ENCODE results near the gene RECK.

DNA sequence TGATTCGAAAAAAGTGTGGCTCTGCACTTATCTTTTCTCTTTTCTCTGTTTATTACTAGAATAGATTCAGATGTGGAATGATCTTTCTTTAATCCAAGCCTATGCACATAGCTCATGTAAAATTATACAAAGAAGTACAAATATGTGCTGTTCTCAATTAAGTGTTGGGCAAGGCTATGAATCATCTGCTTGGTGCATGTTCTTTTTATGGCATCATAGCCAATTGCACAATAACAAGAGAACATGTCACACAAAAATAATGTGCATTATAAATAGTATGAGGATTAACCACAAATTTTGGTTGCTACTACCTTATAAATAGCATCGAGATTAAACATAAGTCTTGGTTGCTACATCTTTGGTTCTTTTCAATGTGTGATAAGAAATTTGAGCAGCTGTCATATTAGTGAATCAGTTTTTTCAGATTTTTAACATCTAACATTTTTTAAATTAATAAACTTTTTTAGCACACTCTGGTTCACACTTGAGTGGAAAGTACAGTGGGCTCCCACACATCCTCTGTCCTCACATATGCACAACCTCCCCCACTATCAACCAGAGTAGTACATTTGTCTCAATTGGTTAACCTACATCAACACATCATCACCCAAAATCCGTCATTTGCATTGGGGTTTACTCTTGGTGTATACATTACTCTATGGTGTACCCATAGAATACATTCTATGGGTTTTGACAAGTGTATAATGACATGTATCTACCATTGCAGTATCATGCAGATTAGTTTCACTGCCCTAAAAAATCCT lies 6.8 kb upstream of the RECK start:
- no peak for TF ChIP-seq SUZ12 (IDR thresholded peaks at IDR 0.05; ENCODE audit: extremely low read depth, insufficient read depth, insufficient read length)
- TF ChIP-seq ZNF274 (IDR thresholded peaks at IDR 0.05; ENCODE audit: low read depth, low read length), result no peak

Measured in NT2/D1 (cell line).